Measurements from ENCODE around the gene DAPK2. TPM values are rescaled to one million over a fixed set of nuclear protein-coding genes. Genes with fewer than 3 reads are reported as not detected.

Gene DAPK2
- total and polyA plus RNA-seq, 2 of the 13 experiments (the other 11 are each of a cell fraction or from before 2014, with no cell fraction given) = 0.33 to 0.63 TPM

DNA sequence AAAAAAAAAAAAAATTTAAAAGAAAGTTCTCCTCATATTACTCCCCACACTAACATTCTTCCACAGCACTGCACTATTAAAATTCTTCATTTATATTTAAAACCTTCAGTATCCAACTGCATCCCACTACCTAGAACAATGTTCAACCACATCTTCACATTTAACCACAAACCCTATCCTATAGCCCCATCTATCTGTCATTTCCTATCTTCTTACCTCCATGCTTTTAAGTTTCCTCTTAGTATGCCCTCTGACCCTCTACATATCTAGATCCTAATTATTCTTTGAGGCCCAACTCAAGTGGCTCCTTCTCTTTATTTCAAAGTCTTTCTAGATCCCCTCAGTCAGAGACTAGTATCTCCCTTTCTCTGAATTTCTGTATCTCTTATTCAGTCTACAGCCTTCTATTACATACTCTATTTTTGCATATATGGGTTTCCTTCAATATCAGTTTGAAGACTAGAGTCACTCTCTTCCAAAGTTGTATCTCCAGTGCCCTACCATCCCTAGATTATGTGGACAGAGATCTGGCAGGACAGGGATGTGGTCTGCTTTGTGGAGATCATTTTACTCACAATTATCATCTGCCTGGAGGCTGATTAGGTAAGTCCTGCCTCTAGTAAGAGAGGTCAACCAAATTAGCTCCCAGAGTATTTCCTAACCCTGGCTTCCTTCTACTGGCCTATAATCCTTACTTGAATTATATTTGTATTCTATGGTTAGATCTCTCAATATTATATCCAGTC lies 46.0 kb upstream of the DAPK2 start (continued):
- peak; percentile 8 for TF ChIP-seq NR2F6 (IDR thresholded peaks at IDR 0.05)
- TF ChIP-seq NR2F6 (CRISPR knock-in tag; IDR thresholded peaks at IDR 0.05) = 0 out of 2 replicates have a peak, but pooled peaks have one; percentile 42
- TF ChIP-seq, protein P1, sequence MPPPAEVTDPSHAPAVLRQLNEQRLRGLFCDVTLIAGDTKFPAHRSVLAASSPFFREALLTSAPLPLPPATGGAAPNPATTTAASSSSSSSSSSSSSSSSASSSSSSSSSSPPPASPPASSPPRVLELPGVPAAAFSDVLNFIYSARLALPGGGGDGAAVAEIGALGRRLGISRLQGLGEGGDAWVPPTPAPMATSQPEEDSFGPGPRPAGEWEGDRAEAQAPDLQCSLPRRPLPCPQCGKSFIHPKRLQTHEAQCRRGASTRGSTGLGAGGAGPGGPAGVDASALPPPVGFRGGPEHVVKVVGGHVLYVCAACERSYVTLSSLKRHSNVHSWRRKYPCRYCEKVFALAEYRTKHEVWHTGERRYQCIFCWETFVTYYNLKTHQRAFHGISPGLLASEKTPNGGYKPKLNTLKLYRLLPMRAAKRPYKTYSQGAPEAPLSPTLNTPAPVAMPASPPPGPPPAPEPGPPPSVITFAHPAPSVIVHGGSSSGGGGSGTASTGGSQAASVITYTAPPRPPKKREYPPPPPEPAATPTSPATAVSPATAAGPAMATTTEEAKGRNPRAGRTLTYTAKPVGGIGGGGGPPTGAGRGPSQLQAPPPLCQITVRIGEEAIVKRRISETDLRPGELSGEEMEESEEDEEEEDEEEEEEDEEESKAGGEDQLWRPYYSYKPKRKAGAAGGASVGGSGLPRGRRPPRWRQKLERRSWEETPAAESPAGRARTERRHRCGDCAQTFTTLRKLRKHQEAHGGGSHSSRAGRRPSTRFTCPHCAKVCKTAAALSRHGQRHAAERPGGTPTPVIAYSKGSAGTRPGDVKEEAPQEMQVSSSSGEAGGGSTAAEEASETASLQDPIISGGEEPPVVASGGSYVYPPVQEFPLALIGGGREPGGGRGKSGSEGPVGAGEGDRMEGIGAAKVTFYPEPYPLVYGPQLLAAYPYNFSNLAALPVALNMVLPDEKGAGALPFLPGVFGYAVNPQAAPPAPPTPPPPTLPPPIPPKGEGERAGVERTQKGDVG (CRISPR knock-in tag; IDR thresholded peaks at IDR 0.05; ENCODE audit: borderline replicate concordance) = no peak
- TF ChIP-seq, protein P2, sequence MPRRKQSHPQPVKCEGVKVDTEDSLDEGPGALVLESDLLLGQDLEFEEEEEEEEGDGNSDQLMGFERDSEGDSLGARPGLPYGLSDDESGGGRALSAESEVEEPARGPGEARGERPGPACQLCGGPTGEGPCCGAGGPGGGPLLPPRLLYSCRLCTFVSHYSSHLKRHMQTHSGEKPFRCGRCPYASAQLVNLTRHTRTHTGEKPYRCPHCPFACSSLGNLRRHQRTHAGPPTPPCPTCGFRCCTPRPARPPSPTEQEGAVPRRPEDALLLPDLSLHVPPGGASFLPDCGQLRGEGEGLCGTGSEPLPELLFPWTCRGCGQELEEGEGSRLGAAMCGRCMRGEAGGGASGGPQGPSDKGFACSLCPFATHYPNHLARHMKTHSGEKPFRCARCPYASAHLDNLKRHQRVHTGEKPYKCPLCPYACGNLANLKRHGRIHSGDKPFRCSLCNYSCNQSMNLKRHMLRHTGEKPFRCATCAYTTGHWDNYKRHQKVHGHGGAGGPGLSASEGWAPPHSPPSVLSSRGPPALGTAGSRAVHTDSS (CRISPR knock-in tag; conservative IDR thresholded peaks at IDR 0.05) = no peak
- TF ChIP-seq ZNF839 (CRISPR knock-in tag; IDR thresholded peaks at IDR 0.05; ENCODE audit: borderline replicate concordance) = no peak
- TF ChIP-seq NCOR1 (IDR thresholded peaks at IDR 0.05; ENCODE audit: borderline replicate concordance, low read length) = 0 out of 2 replicates have a peak, but pooled peaks have one; percentile 5
- TF ChIP-seq REPIN1 (CRISPR knock-in tag; IDR thresholded peaks at IDR 0.05; ENCODE audit: borderline replicate concordance, low read depth) = no peak

DNA sequence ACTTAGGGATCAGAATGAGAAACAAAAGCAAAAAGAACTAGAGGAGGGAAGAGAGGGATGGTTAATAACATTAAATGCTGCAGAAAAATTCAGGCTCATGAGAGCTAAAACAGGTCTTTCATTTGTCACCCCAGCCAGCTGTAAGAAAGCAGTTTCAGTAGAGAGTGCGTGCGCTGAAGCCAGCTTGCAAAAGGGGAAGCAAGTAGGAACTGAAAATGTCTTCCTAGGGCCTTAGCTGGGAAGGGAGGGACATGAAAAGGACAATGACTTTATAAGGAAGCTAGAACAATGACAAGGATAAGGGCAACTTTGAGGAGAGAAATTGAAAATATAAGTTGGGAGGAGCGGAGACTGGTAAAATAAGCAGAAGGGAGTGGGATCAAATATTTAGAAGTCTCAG lies 44.2 kb upstream of the DAPK2 start:
- ATAC-seq (no peak), DNase-seq (ENCODE audit: low spot score) (no peak), FAIRE-seq (no peak)
- peaks cover 20% of the 10 kb centered on the region for H3K79me2 ChIP-seq (ENCODE audit: insufficient read depth, low read length)
- no peak overlapping the region for H3K4me3 ChIP-seq (replicated peaks in 1 of 3; ENCODE audit: insufficient read depth in 1 of 3, low read depth in 2 of 3, low read length in 3 of 3)
- TF ChIP-seq ZNF549 (CRISPR knock-in tag; IDR thresholded peaks at IDR 0.05) (no peak), ZNF121 (CRISPR knock-in tag; IDR thresholded peaks at IDR 0.05) (no peak), ZNF768 (CRISPR knock-in tag; IDR thresholded peaks at IDR 0.05) (no peak), BHLHE40 (IDR thresholded peaks at IDR 0.05; ENCODE audit: low read length) (no peak), MTA1 (CRISPR knock-in tag; IDR thresholded peaks at IDR 0.05; ENCODE audit: borderline replicate concordance) (no peak), RFXANK (CRISPR knock-in tag; IDR thresholded peaks at IDR 0.05) (no peak), ZNF30 (CRISPR knock-in tag; IDR thresholded peaks at IDR 0.05) (no peak), FOXC1 (CRISPR knock-in tag; IDR thresholded peaks at IDR 0.05; ENCODE audit: borderline replicate concordance) (no peak), SOX5 (CRISPR knock-in tag; IDR thresholded peaks at IDR 0.05; ENCODE audit: borderline replicate concordance) (no peak), AGO2 (optimal IDR thresholded peaks at IDR 0.05; ENCODE audit: low read depth, low read length) (no peak)
- TF ChIP-seq, protein P3, sequence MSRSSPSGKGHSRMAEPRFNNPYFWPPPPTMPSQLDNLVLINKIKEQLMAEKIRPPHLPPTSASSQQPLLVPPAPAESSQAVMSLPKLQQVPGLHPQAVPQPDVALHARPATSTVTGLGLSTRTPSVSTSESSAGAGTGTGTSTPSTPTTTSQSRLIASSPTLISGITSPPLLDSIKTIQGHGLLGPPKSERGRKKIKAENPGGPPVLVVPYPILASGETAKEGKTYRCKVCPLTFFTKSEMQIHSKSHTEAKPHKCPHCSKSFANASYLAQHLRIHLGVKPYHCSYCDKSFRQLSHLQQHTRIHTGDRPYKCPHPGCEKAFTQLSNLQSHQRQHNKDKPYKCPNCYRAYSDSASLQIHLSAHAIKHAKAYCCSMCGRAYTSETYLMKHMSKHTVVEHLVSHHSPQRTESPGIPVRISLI (CRISPR knock-in tag; IDR thresholded peaks at IDR 0.05; ENCODE audit: borderline replicate concordance) = no peak
- POLR2A ChIA-PET = no interaction called here
- peaks cover 2 to 17% of the 10 kb centered on the region in 2 experiments; a peak in 4 of 5 replicates for H3K36me3 ChIP-seq (replicated peaks in 1 of 2; ENCODE audit: control insufficient read depth in 1 of 2, insufficient read depth in 2 of 2, low read length in 2 of 2)
- in situ Hi-C loops (cut with HindIII; ENCODE audit: extremely low pct_ligation_motif_present, low pct_unique_long_range_greater_than_20kb) = no loop called here
- no peak overlapping the region for H2AFZ ChIP-seq (ENCODE audit: low read length)
- H3K9me3 ChIP-seq (ENCODE audit: low read length) = no peaks in the 10 kb centered on the region
- BruUV-seq (replicated peaks) = no TSS peak
- no peaks in the 10 kb centered on the region for H4K20me1 ChIP-seq (ENCODE audit: insufficient read depth, low read length)
- H3K9ac ChIP-seq (ENCODE audit: insufficient read depth, low read depth, low read length) = no peak overlapping the region
- no peak overlapping the region for H3K4me2 ChIP-seq (ENCODE audit: low read depth, low read length)
- intact Hi-C loops (cut with micrococcal nuclease; ENCODE audit: unreplicated experiment) = no loop called here
- CTCF ChIA-PET (ENCODE audit: low intra/inter-chr PET ratio, low total read pairs) = no interaction called here
- 85% methylated on average over 3 of the region's 3 CpGs for WGBS (ENCODE audit: low lambda C conversion rate)
- no peaks in the 10 kb centered on the region for H3K27me3 ChIP-seq (ENCODE audit: control insufficient read depth in 1 of 2, insufficient read depth in 2 of 2, low read length in 2 of 2)
- peaks cover 30% of the 10 kb centered on the region for H3K4me1 ChIP-seq (ENCODE audit: insufficient read depth, low read length)
- no peak overlapping the region for H3K27ac ChIP-seq (ENCODE audit: extremely low read length, insufficient read depth, low read length)

Measured in HepG2 (cell line).